Hepatocyte (in vitro differentiated cells): ENCODE measurements around the gene XPO5. TPM values are rescaled to one million over a fixed set of nuclear protein-coding genes. Genes with fewer than 3 reads are reported as not detected.

Experiments
- DNase-seq: peaks from one replicate; pipeline ENCODE4 v3.0.0-alpha.2; 2016; ENCODE audit warnings: low spot score
- H2AFZ ChIP-seq: fragments of 200-600 bp; sonication (generic); 2 replicates; pipeline ENCODE4 v1.6.0; 2016; ENCODE audit warnings: antibody characterized with exemption, mild to moderate bottlenecking
- H3K27ac ChIP-seq: fragments of 200-600 bp; sonication (generic); 2 replicates; pipeline ENCODE4 v1.5.1; 2016; ENCODE audit warnings: mild to moderate bottlenecking
- H3K27me3 ChIP-seq: fragments of 200-600 bp; sonication (generic); 2 replicates; pipeline ENCODE4 v1.6.1; 2016
- H3K36me3 ChIP-seq: fragments of 200-600 bp; sonication (generic); replicated peaks from 2 replicates; pipeline ENCODE4 v1.5.1; 2016; ENCODE audit warnings: low read depth; ENCODE audit not compliant: insufficient read depth
- H3K4me1 ChIP-seq: fragments of 200-600 bp; sonication (generic); 2 replicates; pipeline ENCODE4 v1.5.1; 2016; ENCODE audit warnings: mild to moderate bottlenecking, moderate library complexity; ENCODE audit not compliant: insufficient read depth
- H3K4me2 ChIP-seq: fragments of 200-600 bp; sonication (generic); 2 replicates; pipeline ENCODE4 v1.6.0; 2016
- H3K4me3 ChIP-seq: fragments of 200-600 bp; sonication (generic); 2 replicates; pipeline ENCODE4 v1.5.1; 2016; ENCODE audit warnings: mild to moderate bottlenecking
- H3K79me2 ChIP-seq: fragments of 200-600 bp; sonication (generic); 2 replicates; pipeline ENCODE4 v1.6.0; 2017; ENCODE audit warnings: mild to moderate bottlenecking
- H3K9me2 ChIP-seq: fragments of 200-600 bp; sonication (generic); replicated peaks from 2 replicates; pipeline ENCODE4 v1.6.0; 2017; ENCODE audit warnings: mild to moderate bottlenecking; ENCODE audit not compliant: insufficient read depth
- H3K9me3 ChIP-seq: fragments of 200-600 bp; sonication (generic); 2 replicates; pipeline ENCODE4 v1.5.1; 2016; ENCODE audit warnings: low read depth, mild to moderate bottlenecking
- H4K20me1 ChIP-seq: fragments of 200-600 bp; sonication (generic); 2 replicates; pipeline ENCODE4 v1.6.0; 2016; ENCODE audit warnings: mild to moderate bottlenecking; ENCODE audit not compliant: insufficient read depth, poor library complexity, severe bottlenecking
- EZH2 ChIP-seq: fragments of 200-600 bp; sonication (generic); IDR thresholded peaks from 2 replicates; pipeline ENCODE4 v1.6.1; 2016; ENCODE audit warnings: antibody characterized with exemption, mild to moderate bottlenecking, borderline replicate concordance
- EZH2phosphoT487 ChIP-seq: fragments of 200-600 bp; sonication (generic); IDR thresholded peaks from one replicate; pipeline ENCODE4 v1.6.1; 2018; ENCODE audit warnings: antibody characterized with exemption, mild to moderate bottlenecking, low read depth, moderate library complexity; ENCODE audit not compliant: unreplicated experiment, severe bottlenecking
- WGBS: methylation state at CpG from one replicate; pipeline ENCODE4 v1.1.6; 2016; ENCODE audit warnings: low lambda C conversion rate; ENCODE audit errors: missing lambda C conversion rate; 5-methylcytosine and 5-hydroxymethylcytosine counted together
- polyA plus RNA-seq: library from polyadenylated mRNA; unstranded; fragments of >200 nt; fragmentation: Nextera tagmentation; extraction: Ambion mirVana; gene quantifications from 2 replicates; pipeline ENCODE4 v1.2.1, GENCODE V29; 2016
- total RNA-seq: library from RNA; depleted of rRNA; stranded (reverse); fragments of >200 nt; gene quantifications from 2 replicates; pipeline ENCODE4 v1.2.3, GENCODE V29; 2014
- TF ChIP-seq, protein P1 (sequence below): fragments of 200-600 bp; sonication (generic); IDR thresholded peaks from 2 replicates; pipeline ENCODE4 v1.5.1; 2016; ENCODE audit warnings: antibody characterized with exemption, mild to moderate bottlenecking; ENCODE audit not compliant: poor library complexity

XPO5 gene
- total and polyA plus RNA-seq, 2 experiments from 2014 or later = 16.2 to 23.4 TPM

DNA sequence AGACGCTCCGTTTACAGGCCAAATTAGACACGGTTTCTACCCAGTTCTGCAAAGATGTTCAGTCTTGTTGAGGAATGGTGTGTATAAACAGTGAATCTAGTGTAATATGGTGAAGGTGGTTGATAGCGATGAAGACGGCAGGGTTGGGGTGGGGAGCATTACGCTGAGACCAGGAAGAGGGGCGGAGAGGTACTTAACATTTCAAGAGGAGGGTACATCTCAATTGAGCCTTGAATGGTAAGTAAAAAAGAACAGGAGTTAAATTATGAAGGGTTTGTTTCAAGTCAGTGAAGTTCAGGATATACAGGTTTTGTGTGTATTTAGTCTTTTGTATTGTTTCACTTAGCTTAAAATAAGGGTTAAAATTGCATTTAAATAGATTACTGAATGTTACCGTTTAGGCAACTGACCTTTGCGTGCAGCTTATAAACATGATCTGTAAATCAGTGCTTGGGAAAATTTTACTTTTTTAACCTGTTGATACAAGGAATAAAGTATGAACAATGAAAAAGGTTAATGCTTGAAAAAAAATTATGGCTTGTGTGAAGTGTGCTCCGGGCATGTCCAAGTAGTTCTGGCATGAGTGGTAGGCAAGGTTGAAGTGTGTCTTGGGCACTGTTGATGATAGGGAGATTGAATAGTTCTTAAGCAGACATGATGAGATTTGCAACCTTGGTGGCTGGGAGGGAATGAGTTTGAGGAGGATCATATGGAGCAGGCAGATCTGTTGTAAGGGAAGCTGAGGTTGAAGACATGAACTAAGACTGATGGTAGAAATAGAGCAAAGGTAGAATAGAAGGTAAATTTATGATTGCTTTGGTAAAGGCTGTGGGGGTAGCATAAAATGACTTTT lies 58.1 kb downstream of the XPO5 start:
- Histone ChIP-seq H3K79me2 (peaks cover 49% of the 10 kb centered on the region), H3K9me2 (no peaks in the 10 kb centered on the region), H4K20me1 (peaks cover 10% of the 10 kb centered on the region), H3K4me2 (peak overlapping the region; percentile 82), H3K36me3 (no peaks in the 10 kb centered on the region), H3K4me1 (peaks cover 19% of the 10 kb centered on the region), H2AFZ (peak overlapping the region; percentile 50), H3K27me3 (no peaks in the 10 kb centered on the region), H3K9me3 (no peaks in the 10 kb centered on the region), H3K27ac (peak overlapping the region; percentile 24), H3K4me3 (peak overlapping the region; percentile 62)
- no peak for DNase-seq
- WGBS = 8% methylated on average over 10 of the region's 10 CpGs
- TF ChIP-seq EZH2 (no peak), EZH2phosphoT487 (no peak)
- TF ChIP-seq, protein P1, sequence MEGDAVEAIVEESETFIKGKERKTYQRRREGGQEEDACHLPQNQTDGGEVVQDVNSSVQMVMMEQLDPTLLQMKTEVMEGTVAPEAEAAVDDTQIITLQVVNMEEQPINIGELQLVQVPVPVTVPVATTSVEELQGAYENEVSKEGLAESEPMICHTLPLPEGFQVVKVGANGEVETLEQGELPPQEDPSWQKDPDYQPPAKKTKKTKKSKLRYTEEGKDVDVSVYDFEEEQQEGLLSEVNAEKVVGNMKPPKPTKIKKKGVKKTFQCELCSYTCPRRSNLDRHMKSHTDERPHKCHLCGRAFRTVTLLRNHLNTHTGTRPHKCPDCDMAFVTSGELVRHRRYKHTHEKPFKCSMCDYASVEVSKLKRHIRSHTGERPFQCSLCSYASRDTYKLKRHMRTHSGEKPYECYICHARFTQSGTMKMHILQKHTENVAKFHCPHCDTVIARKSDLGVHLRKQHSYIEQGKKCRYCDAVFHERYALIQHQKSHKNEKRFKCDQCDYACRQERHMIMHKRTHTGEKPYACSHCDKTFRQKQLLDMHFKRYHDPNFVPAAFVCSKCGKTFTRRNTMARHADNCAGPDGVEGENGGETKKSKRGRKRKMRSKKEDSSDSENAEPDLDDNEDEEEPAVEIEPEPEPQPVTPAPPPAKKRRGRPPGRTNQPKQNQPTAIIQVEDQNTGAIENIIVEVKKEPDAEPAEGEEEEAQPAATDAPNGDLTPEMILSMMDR = no peak

DNA sequence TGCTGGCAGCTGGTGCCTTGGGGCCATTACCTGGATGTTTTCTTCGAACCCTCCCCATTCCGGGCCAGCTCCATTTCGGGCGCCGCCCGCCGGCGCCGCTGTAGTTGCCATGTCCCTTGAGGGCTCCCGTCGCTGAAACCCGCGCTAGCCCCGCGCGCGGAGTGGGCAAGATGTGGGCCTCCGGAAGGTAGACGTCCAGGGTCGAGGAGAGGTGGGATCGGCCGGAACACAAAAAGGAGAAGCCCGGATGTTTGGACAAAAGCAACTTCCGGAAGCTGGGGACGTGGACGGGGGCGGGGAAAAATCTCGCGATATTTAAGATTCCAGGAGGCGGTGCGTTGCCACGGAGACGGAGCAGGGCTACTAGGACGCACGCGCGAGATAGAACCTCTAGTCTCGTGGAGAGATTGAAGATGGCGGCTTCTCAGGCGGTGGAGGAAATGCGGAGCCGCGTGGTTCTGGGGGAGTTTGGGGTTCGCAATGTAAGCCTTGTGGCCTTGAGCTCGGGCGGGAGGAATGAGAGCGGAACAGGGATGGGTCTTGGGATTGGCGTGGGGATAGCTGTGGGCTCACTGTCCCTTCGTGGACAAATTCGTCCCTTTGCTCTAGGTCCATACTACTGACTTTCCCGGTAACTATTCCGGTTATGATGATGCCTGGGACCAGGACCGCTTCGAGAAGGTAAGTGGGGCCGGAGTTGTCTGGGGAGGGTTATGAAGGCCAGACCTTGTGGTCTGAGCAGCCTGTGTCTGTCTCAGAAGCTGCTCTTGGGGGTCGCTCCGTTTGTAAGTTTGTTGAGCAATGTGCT lies 58.9 kb downstream of the XPO5 start, which contains the start of the genes POLR1C and YIPF3:
Gene POLR1C, plus strand, starts transcription at position 393 of the 808 bp plus-strand sequence. Its CDS starts 21 bp downstream, at position 414.
Gene YIPF3, minus strand, starts transcription at position 230 of the 808 bp plus-strand sequence. Its CDS starts 119 bp downstream, at position 111.
- peak within 1 kb of the TSS; percentile 73 for H3K4me3 ChIP-seq
- no peaks in the 10 kb centered on the region for H3K36me3 ChIP-seq

DNA sequence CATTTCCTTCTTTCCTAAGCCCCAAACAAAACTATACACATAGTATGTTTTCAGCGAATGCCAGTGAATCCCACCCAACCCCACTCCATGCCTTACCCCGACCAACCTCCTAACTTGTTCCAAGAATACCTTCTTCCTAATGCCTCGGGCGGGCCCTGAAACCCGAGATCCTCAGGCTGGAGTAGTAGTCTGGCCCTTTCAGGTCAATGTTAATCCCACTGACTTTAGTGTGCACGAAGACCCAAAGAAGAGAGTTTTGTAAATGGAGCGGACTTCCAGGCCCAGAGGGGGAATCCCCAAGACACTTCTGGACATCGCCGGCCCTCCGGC lies 59.5 kb downstream of the XPO5 start:
- 0% methylated on average over 10 of the region's 10 CpGs for WGBS
- H3K36me3 ChIP-seq = no peaks in the 10 kb centered on the region
- peaks cover 19% of the 10 kb centered on the region for H3K4me1 ChIP-seq
- H2AFZ ChIP-seq = peak overlapping the region; percentile 54
- peak overlapping the region; percentile 73 for H3K4me3 ChIP-seq
- no peaks in the 10 kb centered on the region for H3K9me3 ChIP-seq
- TF ChIP-seq, protein P1 = no peak
- TF ChIP-seq EZH2phosphoT487 (no peak), EZH2 (no peak)
- DNase-seq = no peak
- peak overlapping the region; percentile 87 for H3K27ac ChIP-seq
- peaks cover 10% of the 10 kb centered on the region for H4K20me1 ChIP-seq
- H3K4me2 ChIP-seq = peak overlapping the region; percentile 95
- H3K79me2 ChIP-seq = peaks cover 49% of the 10 kb centered on the region
- no peaks in the 10 kb centered on the region for H3K9me2 ChIP-seq
- H3K27me3 ChIP-seq = no peaks in the 10 kb centered on the region

More for the DNA sequence above, 58.9 kb downstream of the XPO5 start, which contains the start of the genes POLR1C and YIPF3:
- no peaks in the 10 kb centered on the region for H3K9me3 ChIP-seq
- DNase-seq = peak; percentile 100
- peaks cover 49% of the 10 kb centered on the region for H3K79me2 ChIP-seq
- 1% methylated on average over 57 of the region's 57 CpGs for WGBS
- no peaks in the 10 kb centered on the region for H3K9me2 ChIP-seq
- no peaks in the 10 kb centered on the region for H3K27me3 ChIP-seq
- peak within 1 kb of the TSS; percentile 54 for H2AFZ ChIP-seq
- TF ChIP-seq, protein P1 = no peak
- no peak for TF ChIP-seq EZH2
- no peak for TF ChIP-seq EZH2phosphoT487
- peak within 1 kb of the TSS; percentile 95 for H3K4me2 ChIP-seq
- peak within 1 kb of the TSS; percentile 87 for H3K27ac ChIP-seq
- peaks cover 19% of the 10 kb centered on the region for H3K4me1 ChIP-seq
- peaks cover 10% of the 10 kb centered on the region for H4K20me1 ChIP-seq
